Measurements from ENCODE around the gene LILRB5. TPM values are rescaled to one million over a fixed set of nuclear protein-coding genes. Genes with fewer than 3 reads are reported as not detected.

The LILRB5 gene
- total and polyA plus RNA-seq, 2 donors from 2014 or later = 1.1 to 5.9 TPM

DNA sequence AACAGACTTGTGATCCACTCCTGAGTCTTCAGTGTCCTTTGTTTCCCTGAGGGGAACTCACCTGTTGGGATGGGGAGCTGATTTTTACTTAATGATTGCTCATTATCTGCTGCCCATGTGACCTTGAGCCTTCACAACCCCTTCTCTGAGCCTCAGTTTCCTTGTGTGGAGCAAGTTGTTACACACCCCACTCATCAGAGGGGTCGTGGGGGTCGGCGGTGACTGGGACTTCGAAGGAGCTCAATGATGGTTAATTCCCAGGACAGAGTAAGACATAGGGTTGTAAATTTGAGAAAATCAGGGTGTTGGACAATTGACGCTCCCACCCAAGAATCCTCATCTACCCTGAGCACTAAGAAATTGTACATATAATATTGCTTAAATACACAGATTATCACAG, 42.4 kb upstream of the LILRB5 start:
- TF ChIP-seq CTCF (IDR thresholded peaks at IDR 0.05; ENCODE audit: borderline replicate concordance, extremely low read depth, insufficient read depth) = no peak
- no peak for DNase-seq

GRCh38 chr19:54299126-54299498, 42.0 kb upstream of the LILRB5 start:
- DNase-seq (no peak), FAIRE-seq (no peak)
- H3K36me3 ChIP-seq (ENCODE audit: control insufficient read depth in 2 of 3, insufficient read depth in 3 of 3, low read length in 3 of 3) = no peaks in the 10 kb centered on the region
- no peak for TF ChIP-seq CTCF (IDR thresholded peaks at IDR 0.05; ENCODE audit: borderline replicate concordance, extremely low read depth, insufficient read depth)
- no peak overlapping the region for H3K9ac ChIP-seq (ENCODE audit: low read length in 3 of 3)
- H3K27me3 ChIP-seq (ENCODE audit: control insufficient read depth, insufficient read depth, low read length) = no peaks in the 10 kb centered on the region
- intact Hi-C loops (cut with DNase I) = no loop called here
- H3K4me1 ChIP-seq (ENCODE audit: control insufficient read depth in 2 of 3, insufficient read depth in 2 of 3, low read depth in 1 of 3, low read length in 3 of 3) = no peaks in the 10 kb centered on the region
- H3K27ac ChIP-seq (ENCODE audit: low read depth in 2 of 2, low read length in 2 of 2) = no peak overlapping the region
- H3K9me3 ChIP-seq (ENCODE audit: control insufficient read depth in 2 of 3, insufficient read depth in 1 of 3, low read length in 3 of 3) = no peaks in the 10 kb centered on the region
- H3K4me3 ChIP-seq (ENCODE audit: low read length in 3 of 3) = no peak overlapping the region

More for the DNA sequence above, 42.4 kb upstream of the LILRB5 start:
- Histone ChIP-seq H3K9me3 (ENCODE audit: control insufficient read depth in 2 of 3, insufficient read depth in 1 of 3, low read length in 3 of 3) (no peaks in the 10 kb centered on the region), H3K27ac (ENCODE audit: low read depth in 2 of 2, low read length in 2 of 2) (no peak overlapping the region), H3K4me3 (ENCODE audit: low read length in 3 of 3) (no peak overlapping the region), H3K4me1 (ENCODE audit: control insufficient read depth in 2 of 3, insufficient read depth in 2 of 3, low read depth in 1 of 3, low read length in 3 of 3) (no peaks in the 10 kb centered on the region), H3K36me3 (ENCODE audit: control insufficient read depth in 2 of 3, insufficient read depth in 3 of 3, low read length in 3 of 3) (no peaks in the 10 kb centered on the region), H3K9ac (ENCODE audit: low read length in 3 of 3) (no peak overlapping the region), H3K27me3 (ENCODE audit: control insufficient read depth, insufficient read depth, low read length) (no peaks in the 10 kb centered on the region)
- intact Hi-C loops (cut with DNase I) = no loop called here
- FAIRE-seq = no peak

GRCh38 chr19:54298357-54299125, 41.5 kb upstream of the LILRB5 start:
- H3K4me1 ChIP-seq (ENCODE audit: control insufficient read depth in 2 of 3, insufficient read depth in 2 of 3, low read depth in 1 of 3, low read length in 3 of 3) = no peaks in the 10 kb centered on the region
- H3K36me3 ChIP-seq (ENCODE audit: control insufficient read depth in 2 of 3, insufficient read depth in 3 of 3, low read length in 3 of 3) = no peaks in the 10 kb centered on the region
- DNase-seq (no peak), FAIRE-seq (no peak)
- no peak for TF ChIP-seq CTCF (IDR thresholded peaks at IDR 0.05; ENCODE audit: borderline replicate concordance, extremely low read depth, insufficient read depth)
- no peak overlapping the region for H3K4me3 ChIP-seq (ENCODE audit: low read length in 3 of 3)
- H3K9ac ChIP-seq (ENCODE audit: low read length in 3 of 3) = no peak overlapping the region
- intact Hi-C loops (cut with DNase I) = no loop called here
- no peaks in the 10 kb centered on the region for H3K9me3 ChIP-seq (ENCODE audit: control insufficient read depth in 2 of 3, insufficient read depth in 1 of 3, low read length in 3 of 3)
- H3K27me3 ChIP-seq (ENCODE audit: control insufficient read depth, insufficient read depth, low read length) = no peaks in the 10 kb centered on the region
- no peak overlapping the region for H3K27ac ChIP-seq (ENCODE audit: low read depth in 2 of 2, low read length in 2 of 2)

All from kidney (tissue), 14 donors.